GM18517 (cell line): Measurements from ENCODE around the gene MTMR11.
"Not testable (repeated sequence)": the region's sequence is repeated elsewhere in the genome, so short reads cannot be mapped to it uniquely, and the experiment has no call there.

Source experiments
- ATAC-seq: cut with Tn5 transposase; IDR thresholded peaks from one replicate; pipeline ENCODE4 v1.9.1; 2021; ENCODE audit warnings: mild to moderate bottlenecking, moderate library complexity; ENCODE audit not compliant: unreplicated experiment

The MTMR11 gene

DNA sequence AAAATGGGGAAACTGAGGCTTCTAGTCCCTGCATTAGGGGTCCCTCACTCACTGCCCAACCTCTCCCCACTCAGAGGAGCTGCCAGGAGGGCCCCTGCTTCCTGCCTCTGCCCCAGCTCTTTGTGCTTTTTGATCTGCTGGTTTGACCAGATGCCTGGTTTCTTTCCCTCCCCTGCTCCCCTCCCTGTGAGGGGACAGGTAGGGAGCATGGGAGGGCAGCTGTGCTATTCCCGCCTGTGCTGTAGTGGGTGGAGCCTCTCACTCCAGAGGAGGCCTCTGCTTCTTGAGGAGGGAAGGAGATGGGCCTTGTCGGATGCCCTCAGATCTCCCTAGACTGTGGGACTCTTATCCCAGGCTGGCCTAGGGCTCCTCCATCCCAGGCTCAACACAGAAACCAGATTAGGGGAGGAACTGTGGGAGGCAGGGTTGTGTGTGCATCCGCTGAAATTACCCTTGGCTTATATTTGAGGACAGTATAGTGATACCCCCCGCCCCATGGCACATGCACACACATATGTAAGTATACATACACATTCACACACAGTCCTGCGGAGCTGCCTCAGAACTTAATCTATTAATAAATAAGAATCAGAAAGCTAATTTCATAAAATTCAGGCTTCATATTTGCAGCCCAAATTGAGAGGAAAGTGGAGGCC lies 32.7 kb downstream of the MTMR11 start:
- ATAC-seq = no peak

GRCh38 chr1:149899460-149900284 lies 37.0 kb downstream of the MTMR11 start, which contains the start of gene BOLA1:
BOLA1 (plus strand) TSS chr1:149899568; CDS start chr1:149900060, 492 bp downstream.
- peak; percentile 85 for ATAC-seq

DNA sequence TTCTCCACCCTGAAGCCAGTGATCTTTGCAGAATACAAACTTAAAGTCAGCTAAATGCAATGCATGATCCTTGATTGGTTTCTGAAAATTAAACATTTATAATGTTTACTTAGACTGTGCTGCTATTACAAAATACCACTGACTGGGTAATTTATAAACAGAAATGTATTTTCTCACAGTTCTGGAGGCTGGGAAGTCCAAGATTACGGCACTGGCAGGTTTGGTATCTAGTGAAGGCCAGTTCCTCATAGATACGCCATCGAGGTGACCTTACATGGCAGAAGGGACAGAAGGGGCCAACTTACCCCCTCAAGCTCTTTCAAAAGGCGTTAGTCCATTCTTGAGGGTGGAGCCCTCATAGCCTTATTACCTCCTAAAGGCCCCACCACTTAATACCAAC lies 40.1 kb downstream of the MTMR11 start:
- ATAC-seq = no peak

- ATAC-seq = no peak
Observed at GRCh38 chr1:149888999-149889289, 47.7 kb downstream of the MTMR11 start.

DNA sequence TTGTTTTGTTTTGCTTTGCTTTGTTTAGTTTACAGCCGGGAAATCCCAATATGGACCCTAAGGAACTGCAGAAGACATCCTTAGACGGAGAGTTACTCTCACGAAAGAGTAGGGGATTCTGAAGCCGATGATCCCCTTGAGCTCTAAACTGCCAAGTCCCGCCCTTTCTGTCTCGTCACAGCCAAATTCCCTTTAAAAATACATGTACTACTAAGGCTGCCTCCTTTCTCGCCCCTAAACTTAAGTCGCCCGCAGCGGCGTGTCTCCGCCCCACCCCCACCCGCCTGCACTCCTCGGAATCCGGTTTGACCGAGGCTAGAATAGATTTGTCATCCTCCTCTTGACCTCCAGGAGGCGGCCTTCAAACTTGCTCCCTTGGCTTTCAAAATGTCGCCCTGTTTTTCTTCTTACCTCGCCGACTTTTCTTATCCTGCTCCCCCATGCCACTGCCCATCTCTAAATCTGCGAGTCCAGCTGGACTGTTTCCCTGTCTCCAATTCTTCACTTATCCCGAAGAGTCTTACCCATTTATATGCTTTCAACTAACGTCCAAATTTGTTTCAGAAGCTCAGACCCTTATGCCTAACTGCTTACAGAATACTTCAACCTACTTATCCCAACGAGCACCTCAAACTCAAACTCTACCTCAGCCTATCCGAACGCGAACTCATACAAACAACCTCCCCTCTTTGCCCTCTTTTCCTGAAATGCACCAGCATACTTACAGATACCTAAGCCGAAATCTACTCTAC lies 48.3 kb downstream of the MTMR11 start:
- no peak for ATAC-seq

GRCh38 chr1:149887456-149888246 lies 49.0 kb downstream of the MTMR11 start:
- ATAC-seq = peak; percentile 45

DNA sequence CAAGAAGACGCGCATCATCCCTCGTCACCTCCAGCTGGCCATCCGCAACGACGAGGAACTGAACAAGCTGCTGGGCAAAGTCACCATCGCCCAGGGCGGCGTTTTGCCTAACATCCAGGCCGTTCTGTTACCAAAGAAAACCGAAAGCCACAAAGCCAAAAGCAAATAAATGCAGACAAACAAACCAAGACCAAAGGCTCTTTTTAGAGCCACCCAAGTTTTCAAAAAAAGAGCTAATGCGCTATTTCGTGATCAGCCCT lies 49.6 kb downstream of the MTMR11 start:
- not testable (repeated sequence) for ATAC-seq

- ATAC-seq = peak; percentile 69
Observed at GRCh38 chr1:149886396-149887195, 50.1 kb downstream of the MTMR11 start.

DNA sequence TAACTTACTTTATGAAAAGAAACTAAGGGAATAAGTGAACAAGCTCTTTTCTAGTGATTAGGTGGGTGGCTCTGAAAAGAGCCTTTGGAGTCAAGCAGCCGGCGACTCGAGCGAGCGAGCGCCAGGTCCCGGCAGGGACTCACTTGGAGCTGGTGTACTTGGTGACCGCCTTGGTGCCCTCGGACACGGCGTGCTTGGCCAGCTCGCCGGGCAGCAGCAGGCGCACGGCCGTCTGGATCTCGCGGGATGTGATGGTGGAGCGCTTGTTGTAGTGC lies 50.6 kb downstream of the MTMR11 start:
- not testable (repeated sequence) for ATAC-seq

DNA sequence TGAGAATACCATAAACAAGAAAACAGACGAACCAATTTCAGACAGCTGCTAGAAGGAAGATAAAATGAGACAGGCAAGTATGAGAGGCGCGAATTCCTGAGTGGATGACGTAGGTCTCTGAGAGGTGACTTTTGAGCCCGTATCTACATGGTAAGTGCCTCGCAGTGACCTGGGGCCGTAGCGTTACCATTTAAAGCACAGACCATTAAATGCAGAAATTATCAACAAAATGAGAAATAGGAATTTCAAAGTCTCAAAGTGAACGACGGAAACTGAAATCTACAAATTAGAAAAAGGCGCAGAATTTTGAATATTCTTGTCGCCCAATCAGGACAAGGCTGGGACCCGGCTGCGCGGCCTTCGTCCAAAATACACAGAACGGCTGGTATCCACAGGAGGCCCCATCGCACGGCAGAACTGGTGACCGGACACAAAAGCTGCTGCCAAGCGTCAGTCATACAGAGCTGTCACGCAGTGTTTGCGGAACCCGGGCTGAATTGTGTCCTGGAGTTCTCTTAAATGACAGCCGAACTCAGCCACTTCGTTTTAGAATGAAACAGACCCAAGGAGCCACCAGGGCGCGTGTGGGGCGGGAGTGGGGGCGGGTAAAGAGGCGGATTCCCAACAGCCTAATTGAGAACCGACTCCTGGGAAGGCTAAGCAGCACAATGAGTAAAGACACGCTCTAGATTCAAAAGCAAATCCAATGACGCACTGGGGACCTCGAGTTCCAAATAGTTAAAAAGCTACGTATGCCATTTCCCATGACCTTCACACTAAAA lies 51.1 kb downstream of the MTMR11 start:
- no peak for ATAC-seq

DNA sequence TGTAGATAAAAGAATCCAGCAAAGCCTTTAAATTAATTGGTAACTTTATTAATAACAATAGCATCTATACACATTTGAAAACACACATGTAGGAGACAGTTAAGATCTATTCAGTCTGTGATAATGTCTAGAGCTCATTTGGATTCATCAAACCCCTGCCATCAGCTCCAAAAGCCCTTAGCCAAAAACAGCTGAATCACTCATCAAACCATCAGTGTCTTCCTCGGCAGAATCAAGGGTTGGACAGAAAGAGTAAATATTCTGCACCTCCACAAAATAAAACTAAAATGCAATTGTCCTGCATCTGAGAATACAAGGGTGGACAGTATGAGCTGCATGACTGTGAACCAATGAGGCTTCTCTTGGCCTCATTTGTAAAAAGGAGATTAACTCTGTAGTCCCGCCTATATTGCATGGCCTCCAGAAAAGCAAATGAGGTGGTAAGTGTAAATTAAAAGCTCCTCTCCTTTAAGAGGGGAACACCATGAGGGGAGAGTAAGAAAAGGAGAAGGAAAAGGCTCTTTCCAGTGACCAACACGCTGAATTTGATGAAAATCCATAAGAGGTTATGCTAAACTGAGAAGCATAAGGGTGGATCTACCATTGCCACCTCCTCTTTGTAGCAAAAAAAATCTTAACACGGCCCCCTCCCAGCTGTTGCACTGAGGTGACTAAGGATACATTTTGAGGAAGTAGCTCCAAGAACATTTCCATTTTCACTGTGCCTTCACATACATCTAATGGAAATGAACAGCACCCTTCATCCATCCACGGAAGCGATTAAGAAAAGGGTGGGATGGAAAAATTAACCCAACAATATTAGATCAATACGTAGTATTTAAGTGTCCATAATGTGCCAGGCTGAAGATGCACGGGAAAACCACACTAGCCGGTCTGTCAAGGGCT lies 52.0 kb downstream of the MTMR11 start:
- no peak for ATAC-seq

DNA sequence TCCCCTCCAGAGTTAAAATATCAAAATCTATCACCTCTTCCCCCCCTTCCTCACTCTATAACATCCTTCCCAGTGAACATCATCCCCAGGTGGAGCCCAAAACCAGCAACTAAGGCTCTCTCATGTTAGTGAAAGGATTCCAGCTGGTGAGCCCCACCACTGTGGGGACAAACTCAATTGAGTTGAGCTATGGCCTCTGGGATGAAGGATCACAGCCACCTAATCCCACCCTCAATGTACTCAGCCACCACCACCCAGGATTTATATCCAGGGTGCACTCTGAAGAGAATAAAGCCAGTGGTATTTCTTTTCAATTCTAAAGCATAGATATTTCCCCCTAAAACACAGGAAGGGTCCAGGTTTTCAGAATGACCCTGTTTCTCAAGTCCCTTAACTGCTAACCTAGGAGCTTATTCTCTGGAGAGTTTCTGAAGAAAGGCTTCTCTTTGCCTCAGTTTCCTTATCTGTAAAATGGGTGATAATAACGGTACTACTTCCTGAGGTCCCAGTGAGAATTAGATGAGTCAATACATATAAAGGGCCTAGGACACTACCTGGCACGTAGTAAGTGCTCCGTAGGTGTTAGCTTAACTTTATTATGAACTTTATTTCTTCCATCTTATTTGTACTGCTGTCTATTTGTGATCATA lies 53.0 kb downstream of the MTMR11 start:
- ATAC-seq = no peak

GRCh38 chr1:149881876-149882275 lies 54.8 kb downstream of the MTMR11 start:
- no peak for ATAC-seq

DNA sequence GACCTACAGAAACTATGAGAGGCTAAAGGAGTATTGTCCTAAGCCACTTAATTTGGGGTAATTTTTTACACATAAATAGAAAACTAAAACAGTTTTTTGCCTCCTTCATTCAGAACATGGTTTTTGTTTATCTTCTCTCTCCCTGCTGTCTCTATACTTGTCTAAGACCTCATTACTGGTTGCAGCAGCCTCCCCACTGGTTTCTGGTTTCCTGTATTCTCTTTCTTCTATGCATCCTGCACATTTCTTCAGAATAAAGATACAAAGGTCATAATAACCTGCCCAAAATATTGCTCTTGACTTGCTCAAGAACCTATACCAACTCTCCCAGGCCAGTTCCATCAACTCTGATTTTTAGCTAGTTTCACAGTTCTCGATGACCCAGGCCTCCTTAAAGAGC lies 57.1 kb downstream of the MTMR11 start:
- ATAC-seq = no peak
